Loucy (cell line): ENCODE data around the gene TMEM217.

ENCODE experiments used
- H2AFZ ChIP-seq: fragments of 200-600 bp; sonication (generic); 2 replicates; pipeline ENCODE4 v1.6.0; 2016; ENCODE audit warnings: antibody characterized with exemption, mild to moderate bottlenecking, low read length, moderate library complexity
- H3F3A ChIP-seq: fragments of 200-600 bp; 2 replicates; pipeline ENCODE4 v1.6.0; 2016; ENCODE audit warnings: antibody characterized with exemption, low read depth, mild to moderate bottlenecking
- H3K27me3 ChIP-seq: fragments of 200-600 bp; sonication (generic); 2 replicates; pipeline ENCODE4 v1.6.1; 2014; ENCODE audit warnings: low read length, mild to moderate bottlenecking; ENCODE audit not compliant: insufficient read depth, poor library complexity, severe bottlenecking
- H3K36me3 ChIP-seq: fragments of 200-600 bp; sonication (generic); 2 replicates; pipeline ENCODE4 v1.6.1; 2016; ENCODE audit warnings: low read length; ENCODE audit not compliant: insufficient read depth
- H3K4me1 ChIP-seq: fragments of 200-600 bp; sonication (generic); 2 replicates; pipeline ENCODE4 v1.5.1; 2014; ENCODE audit warnings: low read length, mild to moderate bottlenecking; ENCODE audit not compliant: insufficient read depth, poor library complexity, severe bottlenecking
- H3K4me2 ChIP-seq: fragments of 200-600 bp; sonication (generic); 2 replicates; pipeline ENCODE4 v1.6.0; 2014; ENCODE audit warnings: antibody characterized with exemption, low read length, low read depth, mild to moderate bottlenecking; ENCODE audit not compliant: poor library complexity, severe bottlenecking
- H3K4me3 ChIP-seq: fragments of 200-600 bp; sonication (generic); 2 replicates; pipeline ENCODE4 v1.5.1; 2014; ENCODE audit warnings: low read length, mild to moderate bottlenecking, mixed read lengths; ENCODE audit not compliant: poor library complexity, severe bottlenecking
- H3K79me2 ChIP-seq: fragments of 200-600 bp; sonication (generic); 2 replicates; pipeline ENCODE4 v1.6.1; 2014; ENCODE audit warnings: low read length; ENCODE audit not compliant: insufficient read depth
- H3K9ac ChIP-seq: fragments of 200-600 bp; sonication (generic); 2 replicates; pipeline ENCODE4 v1.6.0; 2014; ENCODE audit warnings: mild to moderate bottlenecking, low read depth, low read length, moderate library complexity; ENCODE audit not compliant: poor library complexity, severe bottlenecking
- H3K9me2 ChIP-seq: fragments of 200-600 bp; sonication (generic); replicated peaks from 2 replicates; pipeline ENCODE4 v1.6.1; 2016; ENCODE audit warnings: low read depth, low read length, mixed read lengths
- H3K9me3 ChIP-seq: fragments of 200-600 bp; sonication (generic); 2 replicates; pipeline ENCODE4 v1.6.1; 2014; ENCODE audit warnings: mild to moderate bottlenecking, antibody characterized with exemption, low read length, low read depth; ENCODE audit not compliant: insufficient read depth
- H4K20me1 ChIP-seq: fragments of 200-600 bp; sonication (generic); 2 replicates; pipeline ENCODE4 v1.6.0; 2014; ENCODE audit warnings: antibody characterized with exemption, low read length, mild to moderate bottlenecking; ENCODE audit not compliant: insufficient read depth, poor library complexity, severe bottlenecking
- CTCF ChIP-seq: fragments of 200-600 bp; sonication (generic); conservative IDR thresholded peaks from 2 replicates; pipeline ENCODE4 v1.5.1; 2014; ENCODE audit warnings: mild to moderate bottlenecking, antibody characterized with exemption, low read length
- EZH2phosphoT487 ChIP-seq: fragments of 200-600 bp; IDR thresholded peaks from 2 replicates; pipeline ENCODE4 v1.6.1; 2018; ENCODE audit warnings: antibody characterized with exemption, mild to moderate bottlenecking, moderate library complexity, borderline replicate concordance

The TMEM217 gene

GRCh38 chr6:37258405-37259105 is 611 bp upstream of the TMEM217 start:
- Histone ChIP-seq H2AFZ (peak overlapping the region; percentile 77; the same call in 1 of the 2 replicates), H3K9ac (peak overlapping the region; percentile 90), H4K20me1 (no peaks in the 10 kb centered on the region), H3K4me1 (peaks cover 75% of the 10 kb centered on the region), H3K4me3 (peak overlapping the region; percentile 86), H3F3A (peaks cover 13% of the 10 kb centered on the region; the same call in 1 of the 2 replicates), H3K4me2 (peak overlapping the region; percentile 91), H3K36me3 (no peaks in the 10 kb centered on the region), H3K79me2 (peaks cover 94% of the 10 kb centered on the region), H3K9me3 (no peaks in the 10 kb centered on the region), H3K9me2 (no peaks in the 10 kb centered on the region), H3K27me3 (no peaks in the 10 kb centered on the region)
- TF ChIP-seq CTCF (no peak), EZH2phosphoT487 (no peak)

- Histone ChIP-seq H3K9me2 (no peaks in the 10 kb centered on the region), H4K20me1 (no peaks in the 10 kb centered on the region), H3K9me3 (no peaks in the 10 kb centered on the region), H3F3A (peaks cover 13% of the 10 kb centered on the region; the same call in 1 of the 2 replicates), H3K4me3 (peak overlapping the region; percentile 86), H3K4me1 (peaks cover 68% of the 10 kb centered on the region), H3K4me2 (peak overlapping the region; percentile 81), H2AFZ (no peak overlapping the region), H3K36me3 (no peaks in the 10 kb centered on the region), H3K9ac (peak overlapping the region; percentile 52), H3K27me3 (no peaks in the 10 kb centered on the region), H3K79me2 (peaks cover 90% of the 10 kb centered on the region)
- TF ChIP-seq EZH2phosphoT487 = no peak
- TF ChIP-seq CTCF = no peak
Observed at GRCh38 chr6:37257320-37257633, 667 bp downstream of the TMEM217 start.

- Histone ChIP-seq H3K9me3 (no peaks in the 10 kb centered on the region), H3F3A (peaks cover 13% of the 10 kb centered on the region; the same call in 1 of the 2 replicates), H3K4me1 (peaks cover 66% of the 10 kb centered on the region), H3K79me2 (peaks cover 85% of the 10 kb centered on the region), H4K20me1 (no peaks in the 10 kb centered on the region), H3K4me3 (peak overlapping the region; percentile 86), H3K4me2 (peak overlapping the region; percentile 81), H2AFZ (no peak overlapping the region), H3K36me3 (no peaks in the 10 kb centered on the region), H3K9me2 (no peaks in the 10 kb centered on the region), H3K9ac (peak overlapping the region; percentile 52), H3K27me3 (no peaks in the 10 kb centered on the region)
- TF ChIP-seq CTCF = no peak
- no peak for TF ChIP-seq EZH2phosphoT487
Observed at GRCh38 chr6:37256692-37257319, 1.1 kb downstream of the TMEM217 start.
